Memory B cell (primary cell): ENCODE results near the gene POLR3C.

Source experiments
- ATAC-seq: fragments of 150-1000 bp; cut with Tn5 transposase; 2 replicates; pipeline ENCODE4 v1.10.0; 2021; ENCODE audit warnings: low read depth, mild to moderate bottlenecking, moderate library complexity
- DNase-seq, 2 donors: peaks; one replicate each; pipeline ENCODE4 v3.0.0; 2022; ENCODE audit warnings: low spot score in 2 of 2
- H3K27ac Mint-ChIP-seq: one replicate; pipeline ENCODE4 v1.8.0; 2022; ENCODE audit warnings: mild to moderate bottlenecking, moderate library complexity, mixed read lengths
- H3K27me3 Mint-ChIP-seq: one replicate; pipeline ENCODE4 v1.8.0; 2022; ENCODE audit warnings: mixed read lengths
- H3K36me3 Mint-ChIP-seq: one replicate; pipeline ENCODE4 v1.8.0; 2022; ENCODE audit warnings: mild to moderate bottlenecking, mixed read lengths
- H3K4me1 Mint-ChIP-seq: one replicate; pipeline ENCODE4 v1.8.0; 2022; ENCODE audit warnings: mixed read lengths
- H3K4me3 Mint-ChIP-seq: one replicate; pipeline ENCODE4 v1.8.0; 2022; ENCODE audit warnings: mild to moderate bottlenecking, moderate library complexity, mixed read lengths
- H3K9me3 Mint-ChIP-seq: one replicate; pipeline ENCODE4 v1.8.0; 2022; ENCODE audit warnings: mixed read lengths

Gene POLR3C

GRCh38 chr1:145892486-145893087 is 68.6 kb downstream of the POLR3C start:
- no peak overlapping the region for H3K4me3 Mint-ChIP-seq
- no peaks in the 10 kb centered on the region for H3K27me3 Mint-ChIP-seq
- H3K9me3 Mint-ChIP-seq: no peaks in the 10 kb centered on the region
- H3K4me1 Mint-ChIP-seq: no peaks in the 10 kb centered on the region
- peaks cover 1% of the 10 kb centered on the region for H3K36me3 Mint-ChIP-seq
- no peak for DNase-seq
- H3K27ac Mint-ChIP-seq: no peak overlapping the region
- ATAC-seq: no peak

- Mint-ChIP-seq H3K27ac (no peak overlapping the region), H3K27me3 (no peaks in the 10 kb centered on the region)
Observed at GRCh38 chr1:145893306-145894055, 69.5 kb downstream of the POLR3C start.

More at GRCh38 chr1:145893306-145894055, 69.5 kb downstream of the POLR3C start:
- DNase-seq (no peak), ATAC-seq (no peak)
- Mint-ChIP-seq H3K9me3 (no peaks in the 10 kb centered on the region), H3K36me3 (peaks cover 5% of the 10 kb centered on the region), H3K4me1 (no peaks in the 10 kb centered on the region), H3K4me3 (no peak overlapping the region)
